B cell (primary cell): ENCODE data around the gene ERG. TPM values are rescaled to one million over a fixed set of nuclear protein-coding genes. Genes with fewer than 3 reads are reported as not detected.

Experiments
- ATAC-seq: fragments of 200-7000 bp; cut with Tn5 transposase; one replicate; pipeline ENCODE4 v1.10.0; 2021; ENCODE audit warnings: low read depth, mild to moderate bottlenecking, moderate number of reproducible peaks, moderate library complexity
- CTCF ChIA-PET: fragments of 350-600 bp; sonication (Branson Sonifier 250); formaldehyde crosslinking; loops from one replicate; lab custom pipeline; 2021; ENCODE audit warnings: antibody characterized with exemption, inconsistent platforms; lab: Charles Lee
- POLR2A ChIA-PET: fragments of 350-600 bp; sonication (Branson Sonifier 250); formaldehyde crosslinking; loops from one replicate; lab custom pipeline; 2021; ENCODE audit warnings: antibody characterized with exemption; lab: Charles Lee
- DNase-seq: peaks from one replicate; pipeline ENCODE4 v3.0.0; 2013
- H2AFZ ChIP-seq: 2 replicates; pipeline ENCODE4 v1.6.1; 2012; ENCODE audit warnings: mild to moderate bottlenecking, low read depth, low read length; ENCODE audit not compliant: insufficient read depth, poor library complexity, severe bottlenecking
- H3K27ac ChIP-seq, 2 donors: 1 replicate in 1 of 2; 2 replicates in 1 of 2; pipeline ENCODE4 v1.5.1; 2012 to 2013; ENCODE audit warnings: low read length in 2 of 2, mild to moderate bottlenecking in 2 of 2, moderate library complexity in 1 of 2
- H3K27me3 ChIP-seq, 4 experiments: fragments of 200-600 bp in 1 of 4; sonication (generic) in 1 of 4; replicated peaks in 1 of 4; 1 replicate in 2 of 4; 2 replicates in 2 of 4; pipeline versions ENCODE4 v1.6.1 to v1.7.0; 2013 to 2016; ENCODE audit warnings: low read length in 3 of 4, mild to moderate bottlenecking in 2 of 4, mixed read lengths in 1 of 4, moderate library complexity in 1 of 4; ENCODE audit not compliant: insufficient read depth in 4 of 4, control insufficient read depth in 3 of 4; ENCODE audit errors: control extremely low read depth in 1 of 4
- H3K36me3 ChIP-seq, 2 experiments: replicated peaks in 1 of 2; 1 replicate in 1 of 2; 2 replicates in 1 of 2; pipeline versions ENCODE4 v1.6.1 to v1.7.1; 2013; ENCODE audit warnings: low read length in 1 of 2; ENCODE audit not compliant: insufficient read depth in 2 of 2, control insufficient read depth in 1 of 2; ENCODE audit errors: control extremely low read depth in 1 of 2, extremely low read depth in 1 of 2
- H3K4me1 ChIP-seq, 2 donors: fragments of 200-600 bp in 1 of 2; sonication (generic) in 1 of 2; 1 replicate in 1 of 2; 2 replicates in 1 of 2; pipeline versions ENCODE4 v1.5.1 to v1.6.1; 2013 to 2017; ENCODE audit warnings: low read length in 2 of 2; ENCODE audit not compliant: control insufficient read depth in 2 of 2, insufficient read depth in 2 of 2
- H3K4me2 ChIP-seq: replicated peaks from 2 replicates; pipeline ENCODE3; 2012; ENCODE audit warnings: mild to moderate bottlenecking, low read depth, low read length; ENCODE audit not compliant: poor library complexity, severe bottlenecking
- H3K4me3 ChIP-seq, 5 experiments: fragments of 200-600 bp in 1 of 5; sonication (generic) in 1 of 5; 1 replicate in 3 of 5; 2 replicates in 2 of 5; pipeline versions ENCODE4 v1.5.1 to v1.7.0; 2011 to 2016; ENCODE audit warnings: low read length in 4 of 5, mild to moderate bottlenecking in 4 of 5, low read depth in 2 of 5, control low read depth in 1 of 5, moderate library complexity in 1 of 5; ENCODE audit not compliant: insufficient read depth in 1 of 5; ENCODE audit errors: control extremely low read depth in 1 of 5, extremely low read depth in 1 of 5
- H3K79me2 ChIP-seq: fragments of 200-600 bp; sonication (generic); one replicate; pipeline ENCODE4 v1.6.0; 2016; ENCODE audit warnings: low read length; ENCODE audit not compliant: control insufficient read depth, insufficient read depth
- H3K9ac ChIP-seq: fragments of 200-600 bp; sonication (generic); 2 replicates; pipeline ENCODE4 v1.6.1; 2017; ENCODE audit warnings: mild to moderate bottlenecking, low read length, moderate library complexity
- H3K9me3 ChIP-seq, 3 donors: one replicate each; pipeline versions ENCODE4 v1.6.1 to v1.7.1; 2013; ENCODE audit warnings: low read length in 2 of 3; ENCODE audit not compliant: control insufficient read depth in 2 of 3, insufficient read depth in 1 of 3; ENCODE audit errors: control extremely low read depth in 1 of 3
- H4K20me1 ChIP-seq: 2 replicates; pipeline ENCODE4 v1.6.0; 2012; ENCODE audit warnings: mild to moderate bottlenecking, low read length; ENCODE audit not compliant: insufficient read depth, control insufficient read depth, poor library complexity, severe bottlenecking
- H3K27ac Mint-ChIP-seq: one replicate; pipeline ENCODE4 v1.8.0; 2021; ENCODE audit warnings: mixed read lengths
- H3K27me3 Mint-ChIP-seq: one replicate; pipeline ENCODE4 v1.8.0; 2021; ENCODE audit warnings: mixed read lengths
- H3K4me1 Mint-ChIP-seq: one replicate; pipeline ENCODE4 v1.8.0; 2021; ENCODE audit warnings: mixed read lengths
- H3K4me3 Mint-ChIP-seq: one replicate; pipeline ENCODE4 v1.8.0; 2021; ENCODE audit warnings: mixed read lengths
- H3K9me3 Mint-ChIP-seq: one replicate; pipeline ENCODE4 v1.8.0; 2022; ENCODE audit warnings: mixed read lengths; ENCODE audit not compliant: insufficient read depth
- CTCF ChIP-seq: fragments of 200-600 bp; IDR thresholded peaks from one replicate; pipeline ENCODE4 v1.8.0; 2022; ENCODE audit warnings: antibody characterized with exemption, mild to moderate bottlenecking
- EZH2 ChIP-seq: IDR thresholded peaks from 2 replicates; pipeline ENCODE4 v1.6.1; 2012; ENCODE audit warnings: borderline replicate concordance, low read depth, mild to moderate bottlenecking, moderate library complexity, low read length; ENCODE audit not compliant: insufficient read depth, poor library complexity, severe bottlenecking
- WGBS: methylation state at CpG from one replicate; pipeline ENCODE4 v1.1.5; 2013; ENCODE audit warnings: missing lambda C conversion rate; ENCODE audit not compliant: insufficient coverage; 5-methylcytosine and 5-hydroxymethylcytosine counted together
- intact Hi-C: fragments of 100-400 bp; cut with micrococcal nuclease; formaldehyde crosslinking; loops from one replicate; pipeline ENCODE4 v1.10.0; 2022
- polyA plus RNA-seq: library from polyadenylated mRNA; depleted of rRNA; stranded (reverse); fragments of >200 nt; gene quantifications from 2 replicates; pipeline ENCODE4 v1.2.3, GENCODE V29; 2012
- total RNA-seq, 2 donors: library from RNA; stranded (reverse); fragments of 120-200 nt in 1 of 2; gene quantifications; 1 replicate in 1 of 2; 2 replicates in 1 of 2; pipeline versions ENCODE4 v1.2.3 to v1.2.4, GENCODE V29; 2013 to 2022

Gene ERG
- total and polyA plus RNA-seq, 2 donors (not counting 1 experiment from before 2014, with no cell fraction given), result 0.17 TPM; not detected in 1

GRCh38 chr21:38531039-38531541 lies 32.8 kb upstream of the ERG start:
- POLR2A ChIA-PET, result no interaction called here
- CTCF ChIA-PET, result no interaction called here
- no peak overlapping the region for H3K4me2 ChIP-seq

GRCh38 chr21:38527737-38528136 lies 29.5 kb upstream of the ERG start:
- no peak overlapping the region for H2AFZ ChIP-seq
- TF ChIP-seq EZH2, result no peak
- TF ChIP-seq CTCF, result no peak
- CTCF ChIA-PET, result no interaction called here
- H3K27me3 Mint-ChIP-seq, result no peaks in the 10 kb centered on the region
- no peak overlapping the region for H3K4me3 ChIP-seq
- POLR2A ChIA-PET, result no interaction called here
- WGBS, result 96% methylated on average over 7 of the region's 8 CpGs
- no peak overlapping the region for H3K27ac Mint-ChIP-seq
- H3K4me1 ChIP-seq, result no peaks in the 10 kb centered on the region
- ATAC-seq (no peak), DNase-seq (no peak)
- no peaks in the 10 kb centered on the region for H3K4me1 Mint-ChIP-seq
- H3K9ac ChIP-seq, result no peak overlapping the region
- H3K9me3 ChIP-seq, result peaks cover 0 to 3% (median 0%) of the 10 kb centered on the region in 3 donors
- no peak overlapping the region for H3K4me2 ChIP-seq
- H4K20me1 ChIP-seq, result no peaks in the 10 kb centered on the region
- no peak overlapping the region for H3K4me3 Mint-ChIP-seq
- H3K27me3 ChIP-seq, result no peaks in the 10 kb centered on the region
- intact Hi-C loops, result no loop called here
- H3K9me3 Mint-ChIP-seq, result no peaks in the 10 kb centered on the region
- H3K79me2 ChIP-seq, result no peaks in the 10 kb centered on the region
- H3K36me3 ChIP-seq, result no peaks in the 10 kb centered on the region
- H3K27ac ChIP-seq, result no peak overlapping the region

More at GRCh38 chr21:38531039-38531541, 32.8 kb upstream of the ERG start:
- no peaks in the 10 kb centered on the region for H3K9me3 Mint-ChIP-seq
- Histone ChIP-seq H3K9ac (no peak overlapping the region), H3K36me3 (no peaks in the 10 kb centered on the region), H3K79me2 (no peaks in the 10 kb centered on the region), H3K27ac (no peak overlapping the region), H3K27me3 (no peaks in the 10 kb centered on the region), H3K4me3 (no peak overlapping the region), H2AFZ (no peak overlapping the region), H3K4me1 (no peaks in the 10 kb centered on the region), H3K9me3 (peaks cover 0 to 3% (median 0%) of the 10 kb centered on the region in 3 donors), H4K20me1 (no peaks in the 10 kb centered on the region)
- H3K27ac Mint-ChIP-seq, result no peak overlapping the region
- intact Hi-C loops, result no loop called here
- WGBS, result no CpG with 5 or more reads among the region's 5 CpGs
- no peak for DNase-seq
- no peaks in the 10 kb centered on the region for H3K27me3 Mint-ChIP-seq
- TF ChIP-seq EZH2 (no peak), CTCF (no peak)
- H3K4me3 Mint-ChIP-seq, result no peak overlapping the region
- no peak for ATAC-seq
- no peaks in the 10 kb centered on the region for H3K4me1 Mint-ChIP-seq
